NCI-H2081 (cell line): ENCODE results near the gene NOTO.
"Not testable (repeated sequence)": the region's sequence is repeated elsewhere in the genome, so short reads cannot be mapped to it uniquely, and the experiment has no call there.

Experiments
- DNase-seq, 2 experiments: peaks; one replicate each; lab custom pipeline; 2025; lab: John Stamatoyannopoulos, UW

Gene NOTO

GRCh38 chr2:73200281-73200680 lies 2.1 kb upstream of the NOTO start:
- not testable (repeated sequence) for DNase-seq

GRCh38 chr2:73203055-73203681 lies 794 bp downstream of the NOTO start:
- DNase-seq, result no peak

DNA sequence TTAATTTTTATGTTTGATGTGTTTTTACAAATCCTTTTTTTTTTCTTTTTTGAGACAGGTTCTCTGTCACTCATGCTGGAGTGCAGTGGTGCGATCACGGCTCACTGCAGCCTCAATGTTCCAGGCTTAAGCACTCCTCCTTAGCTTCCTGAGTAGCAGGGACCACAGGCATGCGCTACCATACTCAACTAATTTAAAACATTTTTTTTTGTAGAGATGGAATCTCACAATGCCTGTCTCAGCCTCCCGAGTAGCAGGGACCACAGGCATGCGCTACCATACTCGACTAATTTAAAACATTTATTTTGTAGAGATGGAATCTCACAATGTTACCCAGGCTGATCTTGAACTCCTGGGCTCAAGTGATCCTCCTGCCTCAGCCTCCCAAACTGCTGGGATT lies 3.2 kb downstream of the NOTO start:
- DNase-seq, result no peak

- DNase-seq, result no peak
Observed at GRCh38 chr2:73208258-73208657, 5.9 kb downstream of the NOTO start.

- DNase-seq, result no peak
Observed at GRCh38 chr2:73210019-73210418, 7.6 kb downstream of the NOTO start.

GRCh38 chr2:73210696-73211095 lies 8.3 kb downstream of the NOTO start:
- DNase-seq, result no peak

- DNase-seq, result no peak
Observed at GRCh38 chr2:73212098-73212447, 9.7 kb downstream of the NOTO start.

- peak; percentile 75 to 78 for DNase-seq
Observed at GRCh38 chr2:73212448-73213176, 10.2 kb downstream of the NOTO start.

GRCh38 chr2:73214120-73215035 lies 12.0 kb downstream of the NOTO start, which contains the start of gene SMYD5:
Gene SMYD5 (plus strand): TSS chr2:73214245. CDS start chr2:73214267, 22 bp downstream.
- peak; percentile 70 to 84 for DNase-seq

GRCh38 chr2:73215254-73215653 lies 12.9 kb downstream of the NOTO start:
- no peak for DNase-seq

- DNase-seq, result no peak
Observed at GRCh38 chr2:73217160-73217559, 14.8 kb downstream of the NOTO start.

DNA sequence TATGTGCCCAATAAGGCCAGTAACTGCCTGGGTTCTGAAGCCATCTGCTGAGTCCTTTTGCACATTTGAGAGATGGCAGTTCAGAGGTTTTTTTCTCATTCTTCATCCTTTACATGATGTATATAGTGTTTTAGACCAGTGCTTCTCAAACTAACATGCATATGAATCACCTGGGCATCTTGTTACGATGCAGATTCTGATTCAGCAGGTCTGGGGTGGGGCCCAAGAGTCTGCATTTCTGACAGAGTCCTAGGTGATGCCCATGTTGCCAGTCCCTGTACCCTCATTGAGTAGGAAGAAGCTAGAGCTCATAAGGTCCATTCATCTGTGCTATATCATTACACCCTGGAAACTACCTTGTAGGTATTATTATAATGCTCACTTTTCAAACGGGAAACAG lies 15.5 kb downstream of the NOTO start:
- DNase-seq, result no peak

GRCh38 chr2:73218298-73218697 lies 15.9 kb downstream of the NOTO start:
- no peak for DNase-seq

GRCh38 chr2:73223821-73224220 lies 21.4 kb downstream of the NOTO start:
- no peak for DNase-seq

DNA sequence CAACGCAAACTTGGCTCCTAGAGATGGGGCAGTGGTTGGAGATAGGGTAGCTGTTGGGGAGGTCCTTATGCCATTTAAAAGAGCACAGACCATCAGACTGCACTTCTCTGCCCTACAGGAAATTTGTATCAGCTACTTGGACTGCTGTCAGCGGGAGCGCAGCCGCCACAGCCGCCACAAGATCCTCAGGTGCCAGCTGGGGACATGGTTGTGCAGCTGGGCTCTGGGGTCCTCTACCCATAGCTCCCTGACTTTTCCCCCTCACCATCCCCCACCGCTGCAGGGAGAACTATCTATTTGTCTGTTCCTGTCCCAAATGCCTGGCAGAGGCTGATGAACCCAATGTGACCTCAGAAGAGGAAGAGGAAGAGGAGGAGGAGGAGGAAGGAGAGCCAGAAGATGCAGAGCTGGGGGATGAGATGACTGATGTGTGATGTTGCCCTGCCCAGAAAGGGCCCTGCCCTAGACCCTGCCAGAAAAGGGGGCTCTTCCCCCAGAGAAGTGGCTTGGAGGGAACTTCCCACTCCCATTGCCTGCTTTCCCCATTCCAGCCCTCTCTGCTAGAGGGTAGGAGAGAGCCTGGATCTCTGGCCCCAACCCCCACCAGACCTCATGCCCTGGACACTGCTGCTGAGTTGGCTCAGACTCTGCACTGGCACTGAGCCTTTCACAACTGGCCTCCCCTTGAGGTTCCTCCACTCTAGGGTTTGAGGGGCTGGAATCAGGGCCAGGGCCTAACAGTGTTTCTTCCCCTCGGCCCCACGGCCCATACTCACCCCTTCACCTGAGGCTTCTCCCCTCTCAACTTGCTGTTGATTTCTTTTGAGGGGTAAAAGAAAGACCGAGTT lies 23.4 kb downstream of the NOTO start:
- no peak for DNase-seq

- DNase-seq, result no peak
Observed at GRCh38 chr2:73227086-73227485, 24.7 kb downstream of the NOTO start.

- DNase-seq, result no peak
Observed at GRCh38 chr2:73228631-73229030, 26.3 kb downstream of the NOTO start.

DNA sequence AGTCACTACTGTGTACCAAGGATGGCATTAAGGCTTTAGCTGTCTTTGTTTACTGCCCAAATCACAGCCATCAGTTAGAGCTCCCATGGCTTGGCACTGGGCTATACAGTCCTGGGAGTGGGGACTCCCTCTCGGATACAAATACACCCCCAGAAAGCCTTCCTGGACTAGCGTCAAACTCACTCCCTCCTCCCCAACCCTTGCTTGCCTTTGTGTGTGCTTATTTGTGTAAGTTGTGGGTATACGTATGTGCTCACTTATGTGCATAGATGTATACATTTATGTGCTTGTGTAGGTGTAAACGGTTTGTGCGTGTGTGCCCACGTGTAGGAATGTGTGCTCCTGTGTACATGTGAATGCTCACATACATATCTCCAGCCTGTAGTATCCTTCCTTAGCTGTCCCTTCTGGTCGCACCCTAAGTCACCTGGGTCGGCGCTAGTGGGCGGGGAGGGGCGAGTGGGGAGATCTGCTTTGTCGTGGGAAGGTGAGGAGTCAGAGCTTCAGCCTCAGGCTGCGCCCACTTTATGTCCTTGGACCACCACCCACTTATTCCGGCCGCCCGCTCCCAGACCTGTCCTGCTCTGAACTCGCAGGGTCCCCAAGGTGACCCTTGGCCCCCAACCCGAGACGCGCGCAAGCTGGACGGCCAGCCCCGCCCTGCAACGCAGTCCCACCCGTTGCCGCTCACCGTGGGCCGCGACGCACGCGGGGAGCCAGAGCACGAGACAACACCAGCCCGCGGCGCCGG lies 30.2 kb downstream of the NOTO start:
- DNase-seq, result peak; percentile 14 to 33

GRCh38 chr2:73233154-73233931 lies 31.0 kb downstream of the NOTO start, which contains the start of gene PRADC1:
Gene PRADC1 (minus strand): TSS chr2:73233239. CDS start chr2:73233160, 79 bp downstream.
- DNase-seq, result peak; percentile 100
